SK-N-SH (cell line): Measurements from ENCODE around the gene SBF2.

Experiments used
- CTCF ChIP-seq: fragments of 200-600 bp; sonication (generic); IDR thresholded peaks from 2 replicates; pipeline ENCODE4 v1.6.1; 2017; ENCODE audit warnings: antibody characterized with exemption, mild to moderate bottlenecking, moderate library complexity
- FOSL2 ChIP-seq: IDR thresholded peaks from 2 replicates; pipeline ENCODE4 v1.4.0; 2012; ENCODE audit warnings: low read depth, mild to moderate bottlenecking, moderate library complexity, borderline replicate concordance
- FOXJ3 ChIP-seq: sonication (generic); formaldehyde crosslinking; IDR thresholded peaks from 2 replicates; pipeline ENCODE4 v1.5.1; 2020; ENCODE audit warnings: mild to moderate bottlenecking, missing genetic modification reagents
- REST ChIP-seq: IDR thresholded peaks from 2 replicates; pipeline ENCODE4 v1.6.1; 2012; ENCODE audit warnings: mild to moderate bottlenecking, low read depth, low read length, moderate library complexity

GRCh38 chr11:10333490-10333889 is 39.5 kb upstream of the SBF2 start:
- no peak for TF ChIP-seq FOXJ3 (CRISPR knock-in tag)
- TF ChIP-seq CTCF, result no peak
- no peak for TF ChIP-seq REST
- TF ChIP-seq FOSL2, result no peak
